ENCODE data around the gene YWHAH.

YWHAH gene

DNA sequence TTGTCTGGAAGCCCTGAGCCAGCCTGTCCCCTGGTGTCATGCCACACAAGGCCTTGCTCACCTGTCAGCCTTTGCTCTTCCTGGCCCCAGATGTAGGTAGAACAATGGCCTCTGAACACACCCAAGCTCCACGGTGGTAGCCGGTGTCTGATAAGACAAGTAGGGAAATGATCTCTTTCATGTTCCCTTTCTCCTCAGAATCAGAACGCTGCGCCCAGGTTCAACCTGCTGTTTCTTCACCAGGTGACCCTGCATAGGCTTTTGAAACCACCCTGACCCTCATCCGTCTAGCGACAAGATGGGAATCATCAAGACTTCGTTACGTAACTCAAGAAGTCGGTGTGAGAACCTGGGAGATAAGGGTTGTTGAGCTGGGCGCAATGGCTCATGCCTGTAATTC lies 28.7 kb upstream of the YWHAH start:
- H3K4me3 Mint-ChIP-seq: no peak overlapping the region
- no peaks in the 10 kb centered on the region for H3K27me3 Mint-ChIP-seq
- DNase-seq: no peak
- H3K27ac Mint-ChIP-seq: no peak overlapping the region
- no peaks in the 10 kb centered on the region for H3K9me3 Mint-ChIP-seq
- H3K4me1 Mint-ChIP-seq: peaks cover 10% of the 10 kb centered on the region
- no peak for ATAC-seq

DNA sequence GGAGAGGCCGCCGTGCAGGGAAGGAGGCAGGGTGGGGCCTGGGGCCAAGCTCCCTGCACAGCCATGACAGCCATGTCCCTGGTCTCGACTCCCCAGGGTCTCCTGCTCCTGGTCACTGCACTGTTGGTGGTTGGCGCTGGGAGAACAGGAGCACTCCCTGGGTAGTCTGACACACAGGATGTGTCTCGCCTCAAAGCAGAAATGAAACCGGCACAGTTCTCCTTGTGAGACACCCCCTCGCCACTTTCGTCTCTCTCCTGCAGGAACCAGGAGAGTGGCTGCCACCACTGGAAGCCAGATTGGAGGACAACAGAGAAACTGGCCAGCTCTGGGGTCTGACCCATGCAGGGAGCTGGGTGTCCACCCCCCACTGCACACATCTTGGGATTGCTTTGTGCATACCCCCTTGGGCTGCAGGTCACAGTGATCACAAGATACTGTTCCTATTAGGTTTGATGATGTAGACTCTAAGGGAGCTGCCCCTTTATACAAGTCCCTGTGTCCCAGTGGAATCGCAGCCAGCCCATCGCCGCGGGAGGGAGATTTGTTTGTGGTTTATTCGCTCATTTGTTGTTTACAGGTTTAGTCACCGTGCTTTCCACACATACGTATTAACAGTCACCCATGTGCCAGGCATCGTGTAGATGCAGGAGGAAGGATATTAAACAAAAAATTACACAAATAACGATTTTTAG lies 27.0 kb upstream of the YWHAH start:
- H3K4me3 Mint-ChIP-seq: no peak overlapping the region
- H3K27me3 Mint-ChIP-seq: no peaks in the 10 kb centered on the region
- H3K4me1 Mint-ChIP-seq: peaks cover 10% of the 10 kb centered on the region
- peak overlapping the region in 1 of 2 donors; percentile 48 for H3K27ac Mint-ChIP-seq
- no peaks in the 10 kb centered on the region for H3K9me3 Mint-ChIP-seq
- DNase-seq: no peak
- peak; percentile 35 for ATAC-seq

DNA sequence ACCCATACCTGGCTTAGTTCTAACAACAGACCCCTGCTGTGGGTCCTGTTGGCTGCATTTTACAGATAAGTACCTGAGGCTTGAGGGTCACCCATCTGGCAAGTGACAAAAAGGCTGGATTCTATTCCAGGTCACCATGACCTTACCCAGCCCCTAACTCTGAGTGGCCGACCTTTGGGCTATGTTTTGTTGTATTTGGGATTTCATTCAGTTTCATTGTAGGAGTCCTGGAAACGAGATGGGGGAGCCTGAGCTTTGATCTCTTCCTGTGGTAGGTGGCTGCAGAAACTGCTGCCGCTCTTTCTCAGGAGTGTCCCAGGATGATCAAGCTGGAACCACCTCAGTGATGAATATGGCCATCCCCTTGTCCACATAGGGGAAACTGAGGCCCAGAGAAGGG lies 24.6 kb upstream of the YWHAH start:
- Mint-ChIP-seq H3K27ac (no peak overlapping the region), H3K9me3 (no peaks in the 10 kb centered on the region), H3K27me3 (peaks cover 8% of the 10 kb centered on the region), H3K4me1 (peaks cover 10% of the 10 kb centered on the region), H3K4me3 (no peak overlapping the region)
- ATAC-seq (no peak), DNase-seq (no peak)

GRCh38 chr22:31920306-31920705 lies 24.0 kb upstream of the YWHAH start:
- Mint-ChIP-seq H3K4me3 (no peak overlapping the region), H3K27ac (peak overlapping the region in 1 of 2 donors; percentile 1), H3K9me3 (no peaks in the 10 kb centered on the region), H3K4me1 (peaks cover 10% of the 10 kb centered on the region), H3K27me3 (peaks cover 8% of the 10 kb centered on the region)
- DNase-seq: no peak
- no peak for ATAC-seq

- DNase-seq: no peak
- no peaks in the 10 kb centered on the region for H3K9me3 Mint-ChIP-seq
- H3K27me3 Mint-ChIP-seq: peaks cover 8% of the 10 kb centered on the region
- H3K4me1 Mint-ChIP-seq: peaks cover 10% of the 10 kb centered on the region
- peak overlapping the region in 1 of 2 donors; percentile 1 for H3K27ac Mint-ChIP-seq
- no peak for ATAC-seq
- no peak overlapping the region for H3K4me3 Mint-ChIP-seq
These were observed 23.2 kb upstream of the YWHAH start for GRCh38 chr22:31921106-31921505.

DNA sequence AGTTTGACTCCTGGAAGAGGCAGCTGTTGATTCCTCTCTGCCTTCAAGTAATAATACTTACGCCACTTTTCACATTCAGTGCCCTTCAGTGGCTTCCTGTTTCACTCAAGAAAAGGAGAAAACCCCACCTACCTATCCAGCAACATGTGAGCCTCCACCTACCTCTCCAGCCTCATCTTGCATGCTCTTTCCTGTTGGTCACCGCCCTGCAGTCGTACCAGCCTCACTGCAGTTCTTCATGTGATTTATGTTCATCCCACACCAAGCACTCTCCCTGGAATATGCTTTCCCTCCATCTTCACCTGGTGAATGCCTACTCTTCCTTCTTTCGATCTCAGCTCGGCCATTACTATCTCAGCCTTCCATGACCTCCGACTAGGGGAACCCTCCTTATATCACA lies 21.8 kb upstream of the YWHAH start:
- Mint-ChIP-seq H3K9me3 (no peaks in the 10 kb centered on the region), H3K27ac (no peak overlapping the region), H3K4me3 (no peak overlapping the region), H3K27me3 (peaks cover 8% of the 10 kb centered on the region), H3K4me1 (peaks cover under 1% of the 10 kb centered on the region)
- DNase-seq (no peak), ATAC-seq (no peak)

DNA sequence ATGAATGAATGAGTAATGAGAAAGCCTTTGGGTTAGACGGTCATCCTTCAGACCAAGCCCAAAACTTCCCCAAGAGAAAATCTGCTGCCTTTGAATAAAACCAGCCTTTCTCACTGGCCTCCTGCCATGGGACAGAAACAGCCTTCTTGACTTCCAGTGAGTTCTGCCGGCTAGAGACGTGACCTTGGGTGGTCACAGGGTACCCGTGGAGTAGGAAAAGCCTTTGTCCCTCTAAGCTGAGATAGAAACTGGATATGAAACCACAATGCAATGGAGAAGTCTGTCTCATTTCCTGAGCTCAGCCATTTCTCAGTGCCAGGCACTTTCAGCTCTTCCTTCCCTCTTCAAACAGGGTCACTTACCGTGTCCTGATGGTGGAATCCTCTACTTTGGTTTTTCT lies 21.2 kb upstream of the YWHAH start:
- DNase-seq (no peak), ATAC-seq (no peak)
- no peaks in the 10 kb centered on the region for H3K4me1 Mint-ChIP-seq
- H3K27me3 Mint-ChIP-seq: peaks cover 8% of the 10 kb centered on the region
- no peaks in the 10 kb centered on the region for H3K9me3 Mint-ChIP-seq
- no peak overlapping the region for H3K4me3 Mint-ChIP-seq
- H3K27ac Mint-ChIP-seq: no peak overlapping the region

GRCh38 chr22:31923747-31924146 lies 20.6 kb upstream of the YWHAH start:
- Mint-ChIP-seq H3K27ac (no peak overlapping the region), H3K9me3 (no peaks in the 10 kb centered on the region), H3K4me1 (no peaks in the 10 kb centered on the region), H3K4me3 (no peak overlapping the region), H3K27me3 (peaks cover 8% of the 10 kb centered on the region)
- no peak for DNase-seq
- ATAC-seq: no peak

DNA sequence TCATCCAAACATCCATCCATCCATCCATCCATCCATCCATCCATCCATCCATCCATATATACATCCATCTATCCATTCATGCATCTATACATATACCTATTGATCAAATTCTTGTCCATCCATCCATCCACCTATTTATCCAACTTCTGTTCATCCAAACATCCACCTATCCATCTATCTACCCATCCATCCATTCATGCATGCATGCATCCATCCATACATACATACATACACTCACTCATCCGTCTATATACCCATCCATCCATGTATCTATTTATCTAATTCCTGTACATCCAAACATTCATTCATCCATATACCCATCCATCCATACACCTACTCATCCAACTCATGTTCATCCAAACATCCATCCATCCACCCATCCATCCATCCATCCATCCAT lies 19.3 kb upstream of the YWHAH start:
- Mint-ChIP-seq H3K4me1 (no peaks in the 10 kb centered on the region), H3K4me3 (no peak overlapping the region), H3K9me3 (no peaks in the 10 kb centered on the region), H3K27ac (peak overlapping the region in 1 of 2 donors; percentile 37), H3K27me3 (peaks cover 8% of the 10 kb centered on the region)
- no peak for DNase-seq
- ATAC-seq: no peak

DNA sequence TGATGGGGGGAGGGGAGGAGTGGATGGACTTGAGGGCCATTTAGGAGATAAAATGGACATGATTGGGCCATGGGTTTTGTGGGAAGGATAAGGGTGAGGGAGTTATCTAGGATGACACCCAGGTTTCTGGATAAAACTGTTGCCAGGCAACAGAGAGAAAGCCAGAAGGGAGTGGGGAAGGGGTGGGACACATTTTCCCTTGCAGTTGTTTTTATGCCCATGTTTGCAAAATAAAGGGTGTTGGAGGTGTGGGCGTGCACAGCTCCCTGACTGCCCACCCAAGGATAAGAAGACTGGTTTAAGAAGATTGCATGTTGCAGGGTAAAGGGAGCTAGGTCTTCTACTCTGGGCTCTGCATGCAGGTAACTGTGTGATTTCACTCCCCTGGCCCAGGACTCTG lies 18.3 kb upstream of the YWHAH start:
- ATAC-seq: no peak
- no peaks in the 10 kb centered on the region for H3K4me1 Mint-ChIP-seq
- no peak overlapping the region for H3K27ac Mint-ChIP-seq
- peaks cover 8% of the 10 kb centered on the region for H3K27me3 Mint-ChIP-seq
- DNase-seq: no peak
- no peak overlapping the region for H3K4me3 Mint-ChIP-seq
- H3K9me3 Mint-ChIP-seq: no peaks in the 10 kb centered on the region

GRCh38 chr22:31926969-31927368 lies 17.4 kb upstream of the YWHAH start:
- DNase-seq (no peak), ATAC-seq (no peak)
- no peak overlapping the region for H3K4me3 Mint-ChIP-seq
- H3K27ac Mint-ChIP-seq: no peak overlapping the region
- H3K4me1 Mint-ChIP-seq: no peaks in the 10 kb centered on the region
- H3K9me3 Mint-ChIP-seq: no peaks in the 10 kb centered on the region
- peaks cover 16% of the 10 kb centered on the region for H3K27me3 Mint-ChIP-seq

DNA sequence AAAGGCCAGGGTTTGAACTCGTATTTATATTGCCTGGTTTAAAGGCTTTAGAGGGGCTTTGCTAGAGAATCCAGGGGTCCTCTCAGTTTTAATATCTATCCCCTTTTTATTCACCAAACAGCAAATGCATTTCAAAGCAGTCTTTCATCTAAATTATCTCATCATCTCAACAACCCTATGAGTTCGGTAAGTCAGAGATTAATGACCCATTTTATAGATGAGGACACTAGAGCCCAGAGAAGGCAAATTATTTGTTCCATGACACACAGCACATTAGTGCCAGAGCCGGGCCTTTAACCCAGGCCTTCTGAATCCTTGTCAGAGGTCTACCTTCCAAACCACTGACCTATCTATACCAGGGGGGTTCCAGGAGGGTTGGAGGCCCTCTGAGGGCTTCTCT lies 16.8 kb upstream of the YWHAH start:
- DNase-seq (no peak), ATAC-seq (no peak)
- Mint-ChIP-seq H3K27ac (no peak overlapping the region), H3K9me3 (no peaks in the 10 kb centered on the region), H3K4me3 (no peak overlapping the region), H3K4me1 (no peaks in the 10 kb centered on the region), H3K27me3 (peaks cover 17% of the 10 kb centered on the region)

- no peak overlapping the region for H3K27ac Mint-ChIP-seq
- peaks cover 9% of the 10 kb centered on the region for H3K27me3 Mint-ChIP-seq
These were observed 15.0 kb upstream of the YWHAH start for GRCh38 chr22:31929167-31929930.

GRCh38 chr22:31932863-31933262 lies 11.5 kb upstream of the YWHAH start:
- Mint-ChIP-seq H3K27ac (no peak overlapping the region), H3K27me3 (peaks cover 9% of the 10 kb centered on the region), H3K9me3 (no peaks in the 10 kb centered on the region), H3K4me3 (no peak overlapping the region), H3K4me1 (no peaks in the 10 kb centered on the region)
- ATAC-seq (no peak), DNase-seq (no peak)

More at GRCh38 chr22:31929167-31929930, 15.0 kb upstream of the YWHAH start:
- no peaks in the 10 kb centered on the region for H3K9me3 Mint-ChIP-seq
- no peak overlapping the region for H3K4me3 Mint-ChIP-seq
- no peaks in the 10 kb centered on the region for H3K4me1 Mint-ChIP-seq
- ATAC-seq (no peak), DNase-seq (no peak)

GRCh38 chr22:31933406-31933805 lies 10.9 kb upstream of the YWHAH start:
- ATAC-seq (no peak), DNase-seq (no peak)
- Mint-ChIP-seq H3K4me1 (no peaks in the 10 kb centered on the region), H3K27me3 (peaks cover 9% of the 10 kb centered on the region), H3K9me3 (no peaks in the 10 kb centered on the region), H3K27ac (no peak overlapping the region), H3K4me3 (no peak overlapping the region)

DNA sequence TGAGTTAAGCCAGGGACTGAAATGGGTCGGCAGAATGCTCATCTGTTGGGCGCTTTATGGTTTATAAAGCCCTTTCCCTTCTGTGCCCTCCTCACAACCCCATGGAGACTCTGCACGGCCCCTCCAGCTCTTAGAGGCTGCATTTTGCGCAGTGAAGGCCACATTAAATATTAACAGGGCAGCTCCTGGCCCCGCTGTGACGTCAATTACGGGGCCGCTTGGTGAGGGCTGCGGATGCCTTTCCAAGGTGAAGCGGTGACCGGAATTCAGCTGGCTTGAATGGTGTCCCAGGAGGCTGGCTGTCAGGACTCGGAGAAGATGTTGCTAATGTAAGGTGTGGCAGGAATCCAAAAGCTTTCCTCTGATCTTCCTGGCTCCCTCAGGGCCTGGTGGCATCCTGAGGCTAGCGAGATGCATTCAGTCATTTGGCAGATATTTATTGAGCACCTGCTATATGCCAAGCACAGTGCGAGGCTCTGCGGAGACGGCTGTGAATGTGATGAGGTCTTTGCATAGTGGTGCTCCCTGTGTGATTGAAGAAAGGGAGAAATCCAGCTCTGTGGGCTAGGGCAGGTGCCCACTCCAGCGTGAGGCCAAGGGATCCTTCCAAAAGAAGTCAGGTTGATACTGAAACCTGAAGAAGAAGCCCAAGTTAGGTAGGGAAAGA lies 10.4 kb upstream of the YWHAH start:
- peaks cover 9% of the 10 kb centered on the region for H3K27me3 Mint-ChIP-seq
- ATAC-seq (no peak), DNase-seq (no peak)
- H3K27ac Mint-ChIP-seq: no peak overlapping the region
- H3K4me1 Mint-ChIP-seq: no peaks in the 10 kb centered on the region
- no peaks in the 10 kb centered on the region for H3K9me3 Mint-ChIP-seq
- no peak overlapping the region for H3K4me3 Mint-ChIP-seq

Measured in stimulated activated naive CD8-positive, alpha-beta T cell treated with anti-CD3 and anti-CD28 coated beads, Interleukin-15, amount 100 ng/mL, for 72 hours (primary cell).